Effector CD4-positive, alpha-beta T cell (primary cell): ENCODE data around the gene CIDEA.

Source experiments
- DNase-seq: peaks from one replicate; pipeline ENCODE4 v3.0.0-alpha.2; 2020

The CIDEA gene

DNA sequence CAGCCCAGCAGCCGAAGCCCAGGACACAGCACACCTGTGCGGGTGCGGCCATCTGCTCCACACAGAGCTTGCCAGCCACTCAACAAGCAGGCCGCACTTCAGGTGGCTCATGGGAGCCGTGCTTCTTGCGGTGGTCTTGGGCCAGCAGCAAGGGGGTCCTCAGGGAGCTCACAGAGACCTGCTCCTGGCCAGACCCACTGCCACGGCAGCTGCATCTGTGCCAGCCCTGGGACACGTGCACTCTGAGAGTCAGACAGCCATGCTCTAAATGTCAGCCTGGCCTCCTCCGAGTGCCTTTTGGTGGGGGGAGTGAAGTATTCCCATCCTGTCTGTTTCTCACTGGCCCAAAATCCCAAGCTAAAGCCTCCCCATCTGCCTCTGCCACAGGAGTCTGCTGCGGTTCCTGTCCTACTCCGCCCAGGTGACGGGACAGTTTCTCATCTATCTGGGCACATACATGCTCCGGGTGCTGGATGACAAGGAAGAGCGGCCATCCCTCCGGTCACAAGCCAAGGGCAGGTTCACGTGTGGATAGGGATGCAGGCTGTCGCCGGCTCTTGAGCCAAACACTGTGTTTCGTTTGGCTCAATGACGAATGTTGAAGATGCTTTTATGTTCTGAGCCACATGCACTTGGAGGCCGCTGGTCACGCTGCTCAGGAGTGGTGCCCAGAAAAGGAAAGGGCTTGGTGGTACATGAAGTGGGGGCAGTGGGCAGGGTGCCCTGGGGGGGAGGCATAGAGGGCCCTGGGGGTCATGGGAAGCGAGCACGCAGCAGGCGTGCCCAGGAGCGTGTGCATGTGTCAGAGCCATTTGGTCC, 22.8 kb downstream of the CIDEA start:
- DNase-seq = no peak

DNA sequence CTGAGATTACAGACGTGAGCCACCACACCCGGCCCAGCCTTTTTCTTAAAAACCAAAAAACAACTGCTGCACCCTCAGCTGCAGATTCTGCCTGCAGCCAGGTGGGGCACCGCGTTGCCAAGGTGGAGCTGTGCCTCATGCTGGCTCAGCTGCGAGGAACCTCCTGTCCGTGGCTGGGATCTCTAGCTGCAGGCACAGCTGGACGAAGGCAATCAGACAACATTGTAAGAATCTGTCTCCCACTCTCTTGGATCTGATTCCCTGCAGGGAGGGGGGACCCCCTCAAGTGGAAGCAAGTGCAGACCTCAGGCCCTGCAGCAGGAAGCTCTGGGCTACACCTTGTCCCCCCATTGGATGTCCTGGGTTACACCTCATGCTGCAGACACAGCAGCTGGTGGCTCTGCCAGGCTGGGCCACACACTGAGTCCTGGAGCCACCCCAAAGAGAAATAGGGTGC, 24.1 kb downstream of the CIDEA start:
- DNase-seq = no peak

DNA sequence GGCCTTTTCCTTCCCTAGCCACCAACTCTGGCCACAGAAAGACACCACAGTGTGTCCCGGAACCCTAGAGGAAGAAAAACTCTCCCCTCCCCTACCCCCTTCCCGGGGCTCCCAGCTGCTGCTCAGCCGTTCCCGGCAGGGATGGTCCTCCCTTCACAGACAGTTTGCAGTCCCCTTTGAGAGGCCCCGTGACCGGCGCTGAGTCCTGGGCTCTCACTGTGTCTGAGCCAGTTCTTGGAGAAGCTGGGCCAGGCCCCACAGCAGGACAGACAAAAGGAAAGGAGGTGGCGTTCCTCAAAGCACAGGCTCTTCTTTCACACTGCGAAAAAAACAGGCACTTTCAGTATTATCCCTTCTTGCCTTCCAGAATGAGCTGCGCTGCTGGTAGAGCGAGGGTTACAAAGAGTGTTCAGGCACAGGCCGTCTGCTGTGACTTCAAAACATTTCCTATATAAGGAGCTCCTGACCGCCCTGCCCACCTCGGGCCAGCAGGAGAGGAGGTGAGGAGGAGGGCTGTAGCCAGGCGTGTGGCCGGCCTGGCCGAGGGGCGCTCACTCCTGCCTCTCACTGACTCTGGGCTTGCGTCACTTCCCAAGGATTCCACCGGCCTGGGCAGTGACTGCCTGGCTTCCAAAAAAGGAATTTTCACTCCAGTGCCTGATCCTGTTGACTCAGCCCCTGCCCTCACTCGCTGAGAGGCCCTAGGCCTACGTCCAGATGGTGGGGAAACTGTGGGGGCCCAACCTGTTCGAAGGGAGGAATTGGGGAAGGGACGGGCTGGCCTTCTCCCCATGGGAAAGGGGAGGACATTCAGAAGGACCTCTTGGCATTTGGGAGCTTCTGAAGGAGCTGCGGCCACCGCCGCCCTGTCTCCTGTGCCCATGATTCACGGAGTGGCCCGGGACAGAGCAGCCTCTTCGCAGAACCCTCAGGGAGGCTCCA, 24.9 kb downstream of the CIDEA start:
- DNase-seq = no peak

DNA sequence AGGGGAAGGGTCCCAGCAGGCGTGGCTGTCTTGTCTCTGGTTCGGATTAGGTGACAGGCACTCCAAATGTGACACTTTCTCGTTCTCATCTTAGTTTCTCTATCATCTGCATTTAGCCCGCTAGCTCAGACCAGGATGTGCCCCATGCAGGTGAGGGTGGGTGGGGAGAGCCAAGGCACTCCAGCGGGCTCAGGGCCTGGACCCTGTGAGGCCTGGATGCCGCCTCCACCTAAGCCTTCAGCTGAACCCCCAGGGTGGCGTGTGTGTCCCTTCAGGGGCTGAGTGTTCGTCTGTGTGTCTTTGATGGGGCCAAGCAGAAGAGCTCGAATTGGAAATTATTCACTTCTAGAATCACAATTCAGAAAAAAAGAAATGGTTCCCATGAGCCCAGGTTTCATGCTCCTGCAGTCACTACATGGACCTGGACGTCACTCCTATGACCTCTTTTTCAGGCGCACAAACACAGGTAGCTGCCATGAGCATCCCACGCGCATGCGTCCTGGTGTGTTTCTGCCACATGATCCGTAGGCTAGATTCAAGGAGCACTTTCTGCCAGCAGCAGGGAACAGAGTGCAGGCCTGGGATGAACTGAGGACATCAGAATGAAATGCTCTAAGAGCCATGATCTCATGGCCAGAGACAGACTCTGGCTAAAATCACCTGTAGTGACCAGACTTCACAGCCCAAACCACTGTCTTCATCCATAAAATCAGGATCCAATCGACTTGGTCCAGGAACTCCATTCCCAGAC, 25.8 kb downstream of the CIDEA start:
- no peak for DNase-seq

DNA sequence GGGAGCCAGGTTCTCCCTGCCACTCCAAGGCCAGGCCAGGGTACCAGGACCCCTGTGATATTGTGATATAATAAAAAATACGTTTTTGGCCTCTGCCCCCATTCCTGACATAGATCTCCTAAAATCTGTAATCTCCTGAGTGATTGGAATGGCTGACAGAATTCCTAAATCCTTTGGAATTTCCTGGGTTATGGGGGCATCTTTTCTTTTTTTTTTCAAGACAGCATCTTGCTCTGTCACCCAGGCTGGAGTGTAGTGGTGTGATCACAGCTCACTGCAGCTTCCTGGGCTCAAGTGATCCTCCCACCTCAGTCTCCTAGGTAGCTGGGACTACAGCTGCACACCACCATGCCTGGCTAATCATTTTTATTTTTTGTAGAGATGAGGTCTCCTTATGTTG, 27.7 kb downstream of the CIDEA start:
- no peak for DNase-seq

DNA sequence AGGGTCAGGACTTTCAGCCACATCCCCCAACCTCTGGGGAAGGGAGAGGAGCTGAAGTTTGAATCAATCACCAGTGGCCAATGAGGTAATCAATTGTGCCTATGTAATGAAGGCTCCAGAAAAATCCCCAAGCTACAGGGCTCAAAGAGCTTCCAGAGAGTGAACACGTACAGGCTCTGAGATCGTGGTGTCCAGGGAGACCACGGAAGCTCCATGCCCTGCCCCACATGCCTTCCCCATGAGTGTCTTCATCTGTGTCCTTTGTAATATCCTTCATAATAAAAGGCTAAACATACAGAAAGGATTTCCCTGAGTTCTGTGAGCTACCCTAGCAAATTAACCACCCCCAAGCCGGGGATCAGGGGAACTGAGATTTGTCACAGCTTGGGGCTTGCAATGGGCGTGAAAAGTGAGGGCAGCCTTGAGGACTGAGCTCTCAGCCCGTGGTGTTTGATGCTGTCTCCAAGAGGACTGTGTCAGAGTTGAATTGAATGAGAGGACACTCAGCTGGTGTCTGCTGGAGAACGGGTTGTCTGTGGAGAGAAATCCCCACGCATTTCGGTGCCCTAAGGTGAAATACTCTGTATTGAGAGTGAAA, 28.4 kb downstream of the CIDEA start:
- DNase-seq = no peak

DNA sequence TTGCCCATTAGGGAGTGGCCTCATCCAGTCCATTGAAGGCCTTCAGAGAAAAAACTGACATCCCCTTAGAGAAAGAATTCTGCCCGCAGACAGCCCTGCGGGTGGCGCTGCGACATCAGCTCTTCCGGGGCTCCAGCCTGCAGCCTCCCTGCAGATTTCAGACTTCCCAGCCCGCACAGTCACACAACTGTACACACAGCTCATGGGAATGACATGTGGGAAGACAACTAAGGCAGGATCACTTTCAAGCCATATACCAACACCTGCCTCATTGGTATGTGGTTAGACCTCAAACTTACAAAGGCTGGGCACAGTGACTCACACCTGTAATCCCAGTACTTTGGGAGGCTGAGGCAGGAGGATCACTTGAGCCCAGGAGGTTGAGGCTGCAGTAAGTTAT, 29.1 kb downstream of the CIDEA start:
- DNase-seq = no peak

DNA sequence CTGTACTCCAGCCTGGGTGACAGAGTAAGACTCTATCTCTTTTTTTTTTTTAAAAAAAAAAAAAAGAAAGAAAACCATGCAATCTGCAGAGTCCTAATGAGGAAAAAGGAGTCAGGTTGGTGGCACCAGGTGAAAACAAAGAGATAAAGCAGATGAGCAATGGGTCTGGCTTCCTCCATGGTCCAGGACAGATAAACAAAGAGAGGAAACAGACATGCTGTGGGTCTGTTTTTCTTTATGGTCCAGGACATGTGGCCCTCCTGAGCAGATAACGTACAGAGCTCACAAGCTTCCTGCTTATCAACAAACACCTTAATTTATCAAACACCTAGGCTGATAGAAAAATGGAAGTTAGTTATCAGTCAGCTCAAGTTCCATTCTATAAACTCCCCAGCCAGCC, 29.5 kb downstream of the CIDEA start:
- DNase-seq = no peak

DNA sequence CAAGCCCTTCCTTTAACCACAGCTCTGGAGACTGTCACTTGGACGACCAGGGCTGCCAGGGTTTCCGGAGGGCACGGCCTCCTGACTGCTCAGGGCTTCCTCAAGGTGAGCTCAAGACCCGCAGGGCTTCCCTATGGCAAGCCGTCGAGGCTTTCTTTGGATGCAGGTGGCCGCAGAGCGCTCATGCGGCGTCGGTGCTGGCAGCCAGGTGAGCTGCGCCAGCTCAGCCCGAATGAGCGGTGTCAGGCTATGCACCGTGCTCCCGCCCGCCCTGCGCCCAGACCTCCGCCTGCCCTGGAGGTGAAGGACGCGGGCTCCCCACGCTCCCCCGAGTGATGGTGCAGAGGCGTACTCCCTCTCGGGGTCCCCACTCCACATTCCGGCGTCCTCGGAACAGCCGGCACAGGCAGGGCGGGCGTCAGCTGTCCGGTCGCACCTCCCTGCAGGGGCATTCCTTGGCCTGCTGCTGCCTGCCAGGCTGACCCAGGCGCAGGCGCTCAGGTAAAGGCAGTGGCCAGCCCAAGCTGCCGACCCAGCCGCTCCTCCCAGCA, 33.0 kb downstream of the CIDEA start:
- no peak for DNase-seq

DNA sequence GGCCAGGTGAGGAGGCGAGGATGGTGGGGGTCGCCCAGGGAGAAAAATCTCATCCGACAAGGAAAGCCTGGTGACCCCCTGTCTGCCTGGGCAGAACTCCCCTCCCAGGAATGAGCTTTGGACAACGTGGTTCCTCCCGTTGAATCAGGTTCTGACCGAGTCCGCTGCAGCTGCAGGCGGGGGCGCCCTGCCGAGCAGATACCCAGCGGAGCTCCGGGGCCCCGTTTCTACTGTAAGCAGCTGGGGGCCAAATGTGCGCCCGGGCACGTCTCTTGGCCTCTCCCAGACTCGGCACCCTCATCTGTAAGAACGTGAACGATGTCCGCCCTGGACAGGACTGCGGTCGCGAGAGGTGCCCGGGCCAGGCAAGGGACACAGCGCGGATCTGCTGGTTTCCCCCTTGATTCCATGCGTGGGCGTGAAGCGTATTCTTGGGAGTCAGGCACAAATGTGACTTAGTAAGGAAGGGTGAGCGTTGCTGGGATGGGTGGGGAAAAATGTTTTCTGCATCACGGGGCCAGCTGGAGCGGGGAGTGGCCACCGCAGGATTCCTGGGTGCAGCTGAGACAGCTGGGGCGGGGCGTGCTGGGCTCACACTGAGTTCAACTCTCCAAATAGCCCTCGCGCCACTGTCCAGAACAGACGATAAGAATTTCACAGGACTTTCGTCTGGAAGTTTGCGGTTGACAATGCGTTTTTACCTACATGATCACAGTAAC, 33.7 kb downstream of the CIDEA start:
- no peak for DNase-seq

DNA sequence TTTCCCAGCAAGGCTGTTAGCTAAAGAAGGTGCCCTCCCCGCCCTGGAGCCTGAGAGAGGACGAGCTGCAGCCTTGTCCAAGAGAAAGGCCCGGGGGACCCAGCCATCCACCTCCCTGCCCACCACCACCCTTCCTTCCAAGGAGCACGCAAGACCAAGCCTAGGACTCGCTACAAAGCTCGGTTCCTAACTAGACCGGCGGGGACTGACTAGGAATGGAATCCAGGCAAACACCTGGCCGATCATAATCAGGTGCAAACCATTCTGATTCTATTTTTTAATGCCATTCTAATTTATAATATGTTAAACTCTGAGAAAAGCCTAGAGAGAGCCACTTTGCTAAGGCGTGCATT, 34.2 kb downstream of the CIDEA start:
- DNase-seq = no peak

DNA sequence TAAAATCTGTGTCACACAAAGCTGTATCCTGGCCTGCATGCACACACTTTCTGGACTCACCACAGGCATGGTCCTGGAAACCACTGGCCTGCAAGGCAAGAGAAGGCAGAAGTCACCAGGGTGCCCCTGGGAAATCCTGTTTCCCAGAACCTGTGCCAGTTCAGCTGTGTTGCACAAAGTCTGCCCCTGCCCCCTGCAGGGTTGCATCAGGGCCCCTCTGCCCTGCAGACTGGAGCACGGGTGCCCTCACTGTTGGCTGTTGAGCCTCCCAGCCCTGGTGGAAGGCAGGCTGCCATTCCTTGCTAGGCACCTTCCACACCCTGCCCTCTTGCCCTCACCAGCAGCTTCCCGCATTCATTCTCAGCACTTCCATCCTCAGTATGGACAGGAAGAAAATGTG, 35.9 kb downstream of the CIDEA start:
- DNase-seq = no peak

DNA sequence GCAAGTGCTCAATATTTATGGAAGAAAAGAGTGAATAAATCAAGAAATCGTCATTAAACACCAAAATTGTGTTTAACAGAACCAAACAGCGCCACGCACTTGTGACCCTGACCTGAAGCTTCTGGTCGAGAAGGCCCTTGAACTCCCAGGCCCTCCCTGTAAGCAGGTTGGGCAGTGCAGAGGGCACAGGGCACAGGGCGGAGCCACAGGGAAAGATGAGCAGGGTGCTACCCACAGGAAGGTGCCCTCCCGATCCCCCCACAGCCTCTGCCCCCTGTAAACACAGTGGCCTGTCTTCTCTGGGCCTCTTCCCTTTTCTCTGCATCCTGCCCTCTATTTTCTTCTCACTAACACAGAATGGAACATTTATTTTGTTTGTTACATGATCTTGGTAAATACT, 37.0 kb downstream of the CIDEA start:
- DNase-seq = no peak

DNA sequence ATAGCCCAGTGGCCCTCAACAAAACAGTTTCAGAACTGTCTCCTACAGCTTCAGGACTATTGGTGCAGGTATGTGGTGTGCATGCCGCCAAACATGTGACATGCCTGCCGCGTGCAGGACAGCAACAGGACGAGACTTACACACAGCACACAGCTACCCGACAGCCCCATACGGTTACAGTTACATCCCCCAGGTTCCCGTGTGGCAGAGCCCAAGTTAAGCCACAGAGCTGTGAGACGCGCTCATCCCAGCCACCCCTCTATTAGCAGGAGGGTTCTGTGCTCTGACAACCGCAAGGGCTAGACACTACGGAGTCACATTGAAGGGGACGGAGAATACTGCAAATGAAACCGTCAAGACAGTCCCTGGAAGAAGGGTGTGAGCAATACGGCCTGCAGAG, 37.5 kb downstream of the CIDEA start:
- no peak for DNase-seq

DNA sequence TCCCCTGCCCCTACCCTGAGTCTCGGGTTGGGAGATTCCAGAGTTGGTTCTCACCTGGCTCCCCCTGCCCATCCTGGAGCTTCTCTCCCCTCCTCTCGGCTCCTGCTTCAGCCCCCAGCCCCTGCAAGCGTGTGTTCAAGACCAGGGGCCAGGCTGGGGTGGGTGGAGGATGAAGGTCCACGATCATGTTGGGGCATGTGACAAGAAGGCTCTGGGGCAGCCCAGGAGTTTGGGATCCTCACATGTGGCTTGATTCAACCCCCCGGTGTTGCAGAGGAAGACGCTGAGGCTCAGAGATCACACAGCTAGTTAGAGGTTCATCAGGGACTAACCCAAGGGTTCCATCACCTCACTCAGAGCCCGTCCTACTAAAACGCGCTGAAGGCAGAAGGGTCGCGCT, 39.7 kb downstream of the CIDEA start:
- DNase-seq = no peak

DNA sequence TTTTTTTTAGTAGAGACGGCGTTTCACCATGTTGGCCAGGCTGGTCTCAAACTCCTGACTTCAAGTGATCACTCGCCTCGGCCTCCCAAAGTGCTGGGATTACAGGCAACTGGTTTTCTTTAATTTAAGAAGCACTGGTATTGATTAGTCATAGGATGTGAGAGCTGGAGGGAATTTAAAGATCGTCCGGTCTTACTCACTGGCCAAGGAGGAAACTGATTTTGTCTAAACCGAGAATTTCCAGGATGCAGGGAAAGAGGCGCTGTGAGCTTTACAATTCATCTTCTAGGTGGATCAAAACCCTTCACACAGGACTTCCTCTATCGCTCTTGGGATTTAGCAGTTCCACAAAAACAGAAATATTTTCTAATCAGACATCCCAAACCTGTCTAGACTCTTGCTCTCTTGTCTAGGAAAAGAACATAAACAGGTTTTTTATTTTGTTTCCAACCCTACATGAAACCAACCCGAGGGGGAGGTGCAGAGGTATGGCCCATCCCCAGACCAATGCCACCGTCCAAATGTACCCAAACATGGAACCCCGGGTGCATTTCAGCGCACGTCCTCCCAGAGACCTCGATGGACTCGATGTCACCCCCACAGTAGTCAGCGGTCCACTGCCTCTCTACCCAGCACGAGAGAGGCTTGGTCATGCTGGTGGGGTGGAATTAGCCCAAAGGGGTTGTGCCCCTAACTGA, 41.4 kb downstream of the CIDEA start:
- no peak for DNase-seq

DNA sequence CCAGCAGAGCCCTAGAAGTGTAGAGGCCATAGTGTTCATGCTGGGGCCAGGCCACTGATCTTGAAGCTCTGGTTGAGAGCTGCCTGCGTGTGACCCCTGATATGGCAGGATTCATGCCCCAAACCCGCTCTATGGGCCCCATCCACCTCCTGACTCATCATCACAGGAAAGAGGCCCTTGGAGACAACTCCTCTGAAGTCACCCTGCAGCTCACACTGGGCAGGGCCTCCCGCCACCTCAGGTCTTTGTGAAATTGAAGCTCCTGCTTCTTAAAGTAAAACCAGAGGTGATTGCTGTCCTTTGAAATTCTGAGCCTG, 41.9 kb downstream of the CIDEA start:
- no peak for DNase-seq

DNA sequence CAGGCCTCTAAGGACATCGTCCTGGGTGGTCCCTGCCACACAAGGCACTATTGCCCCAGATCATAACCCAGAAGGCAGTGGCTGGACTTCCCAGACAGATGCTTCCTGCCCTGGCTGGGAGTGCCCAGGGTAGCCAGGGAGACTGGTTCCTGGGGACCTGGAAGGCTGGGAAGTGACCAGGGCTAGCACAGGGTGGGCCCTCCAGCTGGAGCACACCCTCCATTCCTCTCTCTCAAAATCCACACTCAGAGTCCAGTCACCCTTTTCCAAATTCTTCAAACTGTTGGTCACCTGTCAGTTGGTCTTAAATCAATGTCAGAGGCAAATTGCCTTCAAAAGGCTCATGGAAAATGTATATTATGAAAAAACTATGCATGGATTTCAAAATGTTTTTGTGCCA, 42.3 kb downstream of the CIDEA start:
- DNase-seq = no peak

DNA sequence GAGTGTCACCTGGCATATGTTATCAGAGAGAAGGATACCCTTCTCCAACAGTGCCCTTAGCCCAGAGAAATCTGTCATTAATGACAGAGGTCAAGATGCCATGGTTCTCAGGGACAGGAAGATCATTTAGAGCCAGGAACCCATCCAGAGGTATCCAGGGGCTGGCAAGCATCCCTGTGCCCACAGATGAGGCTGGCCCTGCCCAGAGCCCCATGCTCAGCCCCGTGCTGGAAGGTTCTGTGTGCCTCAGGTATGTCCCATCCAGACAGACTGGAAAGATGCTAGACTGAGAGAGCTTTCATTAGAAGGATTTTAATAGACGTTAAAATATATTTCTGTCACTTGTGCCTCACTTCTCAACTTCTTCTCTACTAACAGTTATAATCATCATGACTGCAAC, 45.7 kb downstream of the CIDEA start:
- DNase-seq = no peak

DNA sequence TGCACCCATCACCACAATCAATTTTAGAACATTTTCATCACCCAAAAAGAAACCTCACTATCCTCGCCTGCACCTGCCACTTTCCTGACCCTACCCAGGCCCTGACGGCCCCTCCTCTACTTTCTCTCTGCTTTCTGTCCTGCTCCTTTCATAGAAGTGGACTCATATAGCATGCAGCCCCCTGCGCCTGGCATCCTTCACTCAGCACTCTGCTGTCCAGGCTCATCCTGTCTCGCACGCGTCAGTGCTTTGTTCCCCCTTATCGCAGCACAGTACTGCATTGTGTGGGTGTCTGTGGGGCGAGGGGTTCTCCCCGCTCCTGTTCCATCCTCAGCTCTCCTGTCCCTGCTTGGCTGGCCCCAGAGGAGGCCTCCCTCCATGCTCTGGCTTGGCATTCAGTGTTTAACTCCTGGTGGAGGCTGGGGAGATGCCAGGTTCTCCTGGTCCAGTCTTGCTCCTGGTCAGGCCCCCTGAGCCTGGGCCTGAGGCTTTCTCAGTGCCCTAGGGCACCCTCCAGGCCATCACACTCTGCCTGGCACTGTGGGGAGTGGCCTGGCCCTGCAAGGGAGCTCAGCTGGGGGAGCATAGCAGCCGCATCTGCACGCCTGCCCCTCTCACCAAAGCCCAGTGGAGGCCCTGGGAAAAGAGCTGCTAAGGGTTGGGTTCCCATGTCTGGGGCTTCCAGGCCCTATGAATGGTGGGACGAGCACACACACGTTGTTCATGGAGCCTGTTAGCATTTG, 47.3 kb downstream of the CIDEA start:
- no peak for DNase-seq
